Smooth muscle cell of the brain vasculature (primary cell): ENCODE measurements around the gene ACBD4.

Source experiments
- DNase-seq: peaks from one replicate; pipeline ENCODE4 v3.0.0-alpha.2; 2012; ENCODE audit warnings: low read depth, low spot score

Gene ACBD4

DNA sequence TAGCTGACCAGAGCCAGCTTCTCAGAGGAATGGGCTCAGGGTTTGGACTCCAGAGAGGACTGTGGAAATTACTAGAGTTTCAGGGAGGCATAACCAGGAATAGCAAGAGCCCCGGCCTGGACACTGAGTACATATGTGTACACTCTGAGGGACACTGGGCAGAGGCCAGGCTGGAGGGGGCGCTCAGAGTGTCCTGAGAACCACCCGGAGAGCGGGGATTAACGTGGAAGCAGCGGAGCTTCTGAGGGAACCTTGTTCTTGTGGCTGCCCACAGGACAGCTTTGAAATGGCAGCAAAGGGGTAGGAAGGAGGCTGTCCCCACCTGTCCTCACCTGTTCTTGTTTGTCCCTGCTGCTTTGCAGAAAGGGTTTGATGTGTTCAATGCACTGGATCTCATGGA is 31.0 kb upstream of the ACBD4 start:
- no peak for DNase-seq

DNA sequence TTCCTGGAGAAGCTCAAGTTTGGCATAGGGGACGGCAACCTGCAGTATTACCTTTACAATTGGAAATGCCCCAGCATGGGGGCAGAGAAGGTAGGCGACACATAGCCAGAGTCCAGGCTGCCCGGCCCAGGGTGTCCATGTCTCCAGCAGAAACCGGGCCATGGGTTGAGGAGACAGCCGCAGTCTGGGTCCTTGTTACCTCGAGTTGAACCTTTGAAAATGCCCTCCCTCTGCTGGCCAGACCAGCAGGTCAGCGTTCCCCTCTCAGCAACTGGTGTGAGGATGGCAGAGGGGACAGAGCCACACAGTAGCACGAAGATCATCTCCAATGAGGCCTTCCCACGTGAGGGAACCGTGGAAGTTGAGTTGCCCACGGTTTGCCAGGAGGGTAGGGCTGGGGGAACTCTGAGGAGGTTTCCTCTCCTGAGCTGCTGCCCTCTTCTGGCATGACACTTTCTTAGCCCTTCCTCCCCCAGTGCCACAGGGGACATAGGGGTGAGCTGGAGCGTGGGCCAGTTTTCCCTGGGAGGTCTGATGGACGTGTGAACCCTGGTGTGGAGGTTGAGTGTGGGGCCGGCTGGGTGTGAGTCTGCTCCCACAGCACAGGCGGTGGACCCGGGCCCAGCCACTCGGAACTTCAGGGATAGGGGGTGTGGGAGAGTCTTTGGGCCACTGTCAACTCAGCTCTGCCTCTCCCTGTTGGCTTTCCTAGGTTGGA is 30.4 kb upstream of the ACBD4 start:
- no peak for DNase-seq

DNA sequence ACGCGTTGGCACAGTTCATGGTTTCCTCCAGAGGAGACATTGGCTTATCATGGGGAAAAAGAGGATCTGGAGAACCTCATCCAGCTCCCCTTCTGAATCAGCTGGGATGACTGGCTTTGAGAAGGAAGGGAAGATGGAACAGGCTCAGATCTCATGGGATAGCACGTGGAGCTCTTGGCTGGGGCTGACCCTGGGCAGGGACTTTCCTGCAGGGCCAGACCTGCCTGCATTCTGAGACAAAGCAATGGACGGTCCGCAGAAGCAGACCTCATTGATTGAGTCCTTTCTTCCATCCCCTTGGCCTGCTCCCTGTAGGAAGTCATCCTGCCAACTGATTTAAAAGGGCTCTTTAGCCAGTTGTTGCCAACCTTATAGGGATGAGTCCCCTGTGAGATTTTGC is 29.4 kb upstream of the ACBD4 start:
- no peak for DNase-seq

DNA sequence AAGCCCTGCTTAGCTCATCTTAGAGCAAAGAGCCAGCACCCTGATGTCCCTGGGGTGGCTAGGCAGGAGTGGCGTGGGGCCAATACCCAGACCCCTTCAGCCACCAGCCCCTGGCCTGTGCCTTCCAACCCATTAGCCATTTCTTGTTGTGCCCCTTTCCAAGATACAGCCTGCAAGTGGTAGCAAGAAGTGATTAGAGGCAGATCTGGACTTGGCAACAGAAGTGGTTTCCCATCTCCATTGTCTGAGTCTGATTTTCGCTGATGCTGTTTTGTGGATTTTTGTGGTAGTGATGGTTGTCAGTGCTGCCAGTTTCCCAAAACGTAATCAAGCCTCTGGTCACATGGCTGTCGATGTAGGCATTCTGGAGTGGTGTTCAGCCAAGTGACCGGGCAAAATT is 28.9 kb upstream of the ACBD4 start:
- no peak for DNase-seq

DNA sequence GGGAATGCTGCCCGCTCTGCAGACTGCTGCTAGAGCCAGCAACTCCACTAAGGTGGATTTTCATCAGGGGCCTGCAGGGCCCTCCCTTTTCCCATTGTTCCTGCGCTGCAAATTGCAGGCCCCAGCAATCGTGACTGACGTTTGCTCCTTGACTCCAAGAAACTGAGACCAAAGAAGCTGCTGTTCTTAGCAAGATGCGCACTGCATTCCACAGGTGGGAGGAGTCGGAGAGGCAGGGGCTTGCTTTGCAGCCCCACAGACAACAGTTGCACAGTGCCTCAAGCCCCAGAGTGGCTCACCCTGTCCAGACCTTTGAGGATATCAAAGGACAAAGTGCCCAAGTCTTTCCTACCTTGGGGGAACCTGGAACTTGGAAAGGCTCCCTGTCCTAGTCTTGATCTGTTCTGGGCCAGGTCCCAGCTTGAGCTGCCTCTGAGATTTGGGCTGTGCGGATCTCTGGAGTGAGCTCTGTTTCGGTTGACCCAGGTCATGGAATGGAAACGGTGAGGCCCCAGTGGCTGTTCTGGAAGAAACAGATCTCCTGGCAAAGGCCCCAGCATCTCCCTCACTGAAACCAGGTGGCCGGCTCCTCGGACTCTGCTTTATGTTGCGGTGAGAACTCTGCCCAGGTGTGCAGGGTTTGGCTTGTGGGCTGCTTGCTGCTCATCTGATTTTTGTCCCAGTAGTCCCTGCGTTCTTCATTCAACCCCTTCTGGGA is 28.0 kb upstream of the ACBD4 start:
- no peak for DNase-seq

DNA sequence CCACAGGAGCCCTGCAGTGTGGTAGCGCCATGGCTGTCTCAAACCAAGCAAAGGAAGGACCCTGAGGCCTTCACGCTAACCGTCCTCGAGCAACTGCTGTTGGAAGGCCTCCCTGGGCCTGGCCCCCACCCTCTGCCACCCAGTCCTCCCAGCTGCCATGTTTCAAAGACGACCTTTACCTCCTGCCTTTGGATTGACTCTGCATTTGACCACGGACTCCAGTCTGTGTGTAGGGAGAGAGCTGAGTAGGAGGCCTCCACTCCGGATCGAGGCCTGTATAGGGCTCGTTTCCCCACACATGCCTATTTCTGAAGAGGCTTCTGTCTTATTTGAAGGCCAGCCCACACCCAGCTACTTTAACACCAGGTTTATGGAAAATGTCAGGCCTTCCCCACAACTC is 27.4 kb upstream of the ACBD4 start:
- DNase-seq = no peak

DNA sequence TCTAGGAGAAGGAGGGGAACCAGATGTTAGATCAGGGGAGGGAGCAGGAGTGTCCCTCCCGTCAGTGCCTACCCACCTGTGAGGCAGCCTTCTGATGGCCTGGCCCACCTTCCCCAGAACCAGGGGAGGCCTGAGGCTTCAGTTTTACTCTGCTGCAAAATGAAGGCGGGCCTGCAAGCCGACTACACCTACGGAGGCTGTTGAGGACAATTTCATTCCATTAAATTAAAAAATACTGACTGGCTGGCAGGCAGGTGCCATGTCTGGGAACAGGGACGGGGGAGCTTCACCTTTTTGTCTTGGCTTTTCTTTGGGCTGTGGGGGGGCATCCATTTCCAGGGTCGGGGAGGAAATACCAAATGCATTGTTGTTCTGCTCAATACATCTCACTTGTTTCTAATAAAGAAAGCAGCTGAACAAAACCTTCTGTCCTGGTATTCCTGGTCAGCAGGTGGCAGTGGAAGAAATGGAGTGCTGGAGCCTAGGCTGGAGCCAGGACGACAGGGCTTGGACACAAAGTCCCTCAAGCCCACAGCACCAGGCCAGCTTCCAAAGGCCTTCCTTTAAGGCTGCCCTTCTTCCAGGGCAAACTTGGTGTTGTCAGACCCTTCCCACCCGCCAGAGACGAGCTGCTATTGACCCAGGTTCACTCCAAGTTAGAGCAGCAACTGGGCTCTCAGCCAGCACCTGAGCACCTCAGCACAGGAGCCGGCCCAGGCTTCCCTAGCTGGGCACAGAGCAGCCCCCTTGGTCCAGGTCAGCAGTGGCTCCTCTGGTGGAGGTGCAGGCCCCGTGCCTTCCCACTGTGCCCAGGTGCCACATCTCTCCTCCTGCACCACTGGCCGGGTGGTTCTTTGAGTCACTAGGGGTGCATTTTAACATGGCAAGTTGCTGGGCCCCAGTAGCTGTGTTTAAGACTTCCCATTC is 26.6 kb upstream of the ACBD4 start:
- DNase-seq = no peak

DNA sequence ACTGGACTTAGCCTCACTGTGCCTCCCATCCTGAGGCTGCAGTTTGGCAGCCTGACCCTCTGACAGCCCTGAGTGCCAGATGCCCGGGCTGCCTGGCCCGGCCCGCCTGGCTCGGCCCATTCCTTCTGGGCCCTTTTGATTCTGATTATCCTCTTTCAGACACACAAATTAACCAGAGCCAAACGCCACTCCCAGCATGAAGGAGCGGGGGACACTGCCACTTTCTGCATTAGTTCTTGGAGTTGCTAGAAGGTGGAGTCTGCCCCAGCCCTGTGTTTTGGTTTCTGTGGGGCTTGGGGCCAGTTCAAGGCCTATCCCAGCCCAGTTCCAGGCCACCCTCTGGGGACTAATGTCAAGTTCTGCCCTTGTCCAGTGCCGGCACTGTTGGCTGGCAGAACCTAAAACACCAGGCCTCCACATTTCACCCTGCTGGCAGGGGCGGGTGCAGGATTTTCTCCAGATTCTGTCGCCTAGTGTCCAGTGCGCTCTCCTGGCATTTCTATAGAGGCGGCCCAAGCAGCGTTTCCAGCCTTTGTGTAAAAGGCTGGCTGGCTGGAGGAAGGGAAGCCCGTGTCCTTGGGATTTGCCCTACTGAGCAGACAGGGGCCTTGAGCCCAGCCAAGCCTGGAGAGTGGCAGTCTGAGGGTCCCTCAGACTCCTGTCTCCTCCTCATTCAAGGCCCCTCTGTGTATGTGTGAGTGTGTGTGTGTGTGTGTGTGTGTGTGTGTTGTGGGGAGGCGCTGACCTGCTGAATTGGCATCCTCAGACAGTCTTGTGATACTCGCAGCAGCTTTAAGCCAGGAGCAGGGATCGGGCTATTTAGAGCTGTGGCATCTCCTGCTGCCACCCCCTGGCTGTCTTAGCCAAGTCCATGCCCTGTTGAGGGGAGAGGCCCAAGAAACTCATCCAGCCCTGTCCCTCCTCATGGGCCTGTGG is 24.5 kb upstream of the ACBD4 start:
- no peak for DNase-seq

DNA sequence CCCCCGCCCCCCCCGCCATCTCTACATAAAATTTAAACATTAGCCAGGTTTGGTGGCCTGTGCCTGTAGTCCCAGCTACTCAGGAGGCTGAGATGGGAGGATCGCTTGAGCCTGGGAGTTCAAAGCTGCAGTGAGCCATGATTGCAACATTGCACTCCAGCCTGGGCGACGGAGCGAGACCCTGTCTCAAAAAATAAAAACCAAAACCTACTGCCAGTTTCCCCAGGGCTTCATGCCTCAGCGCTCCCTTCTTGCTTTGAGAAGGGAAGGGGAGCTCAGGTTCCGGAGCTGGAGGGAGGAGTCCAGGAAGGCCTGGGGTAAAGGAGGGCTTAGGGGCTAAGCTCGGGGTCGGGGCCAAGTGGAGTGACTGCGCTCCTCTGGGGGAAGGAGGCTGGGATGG is 23.6 kb upstream of the ACBD4 start:
- no peak for DNase-seq

DNA sequence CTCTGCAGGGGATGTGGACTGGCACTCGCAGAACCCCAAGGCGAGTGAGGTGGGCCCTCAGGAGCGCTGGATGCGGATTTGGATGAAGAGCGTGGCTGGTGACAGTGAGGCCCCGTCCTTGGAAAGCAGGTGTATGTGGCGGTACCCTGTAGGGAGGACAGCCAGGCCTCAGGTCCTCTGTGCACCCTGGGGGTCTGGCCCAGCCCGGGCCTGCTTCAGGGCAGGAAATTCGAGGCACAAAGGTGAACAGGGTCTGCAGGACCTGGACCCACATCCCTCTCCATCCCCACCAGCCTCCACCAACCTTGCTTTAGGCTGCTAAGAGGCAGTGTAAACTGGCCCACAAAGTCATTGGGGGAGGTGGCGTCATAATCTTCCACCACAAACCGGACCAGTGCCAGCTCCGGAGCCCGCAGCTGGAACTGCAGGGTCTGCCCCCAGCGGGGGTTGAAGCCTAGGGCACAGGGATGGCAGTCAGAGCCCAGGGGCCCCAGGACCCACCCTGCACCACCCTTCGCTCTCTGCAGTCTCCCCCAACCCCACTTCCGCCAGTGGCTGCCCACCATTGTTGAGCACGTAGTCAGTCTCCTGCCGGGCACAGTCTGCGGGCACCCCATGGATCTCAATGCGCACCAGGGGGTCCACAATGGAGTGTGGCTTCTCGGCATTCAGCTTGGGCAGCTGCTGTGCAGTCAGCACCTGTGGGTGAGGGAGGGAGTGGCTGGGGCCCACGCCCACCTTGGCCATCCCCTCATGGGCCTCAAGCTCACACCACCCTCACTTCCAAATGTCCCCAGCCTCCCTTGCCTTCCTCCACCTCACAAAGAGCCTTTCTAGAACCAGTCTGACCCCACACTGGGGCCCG is 22.7 kb upstream of the ACBD4 start:
- no peak for DNase-seq

DNA sequence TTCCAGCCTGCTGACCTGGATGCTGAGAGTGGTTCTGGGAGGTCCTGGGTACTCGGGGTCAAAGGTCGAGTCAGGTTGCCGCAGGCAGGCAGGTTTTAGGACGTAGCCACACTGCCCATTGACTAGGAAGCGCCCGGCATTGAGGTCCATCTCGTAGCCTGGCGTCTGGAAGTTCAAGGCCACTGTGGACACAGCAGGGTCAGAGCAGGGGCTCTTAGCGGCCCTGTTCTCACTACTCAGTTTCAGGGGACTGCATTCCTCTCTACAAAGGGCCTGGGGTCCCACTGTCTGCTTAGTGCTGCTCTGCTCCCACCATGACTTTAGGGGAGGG is 22.1 kb upstream of the ACBD4 start:
- DNase-seq = no peak

DNA sequence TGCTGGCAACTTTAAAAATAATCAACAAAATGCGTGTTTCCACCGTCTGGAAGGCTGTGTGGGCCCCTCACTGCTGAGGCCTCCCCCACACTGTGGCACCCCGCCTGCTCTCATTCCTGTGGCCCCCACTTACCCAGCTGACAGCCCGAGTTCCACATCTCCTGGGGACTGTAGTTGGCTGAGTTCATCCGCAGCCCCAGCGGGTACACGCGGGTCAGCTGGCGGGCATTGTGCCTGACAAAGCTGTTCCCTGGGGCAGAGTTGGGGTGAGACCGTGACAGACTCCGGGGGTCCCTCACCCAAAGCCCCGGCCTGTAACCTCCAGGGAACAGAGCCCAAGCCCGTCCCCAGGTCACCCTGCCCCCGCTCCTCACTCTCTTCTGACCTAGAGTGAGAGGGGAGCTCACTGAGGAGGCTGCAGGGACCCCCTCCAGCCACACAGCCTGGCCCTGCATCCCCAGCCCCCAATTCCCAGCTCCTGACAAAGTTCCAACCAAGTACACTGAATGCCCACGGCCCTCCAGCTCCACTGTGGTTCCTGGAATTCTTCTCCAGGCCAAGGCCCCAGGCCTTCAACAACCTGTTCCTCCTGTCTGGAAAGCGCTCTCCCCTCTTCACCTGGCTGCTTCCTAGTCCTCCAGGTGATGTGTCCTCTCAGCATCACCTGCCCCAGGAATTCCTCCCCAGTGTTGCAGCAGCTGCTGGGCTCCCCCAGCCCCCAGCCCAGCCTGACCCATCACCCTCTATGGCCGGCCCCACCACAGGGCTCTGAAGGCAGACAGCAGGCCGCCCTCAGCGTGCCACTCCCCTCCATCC is 21.2 kb upstream of the ACBD4 start:
- no peak for DNase-seq

DNA sequence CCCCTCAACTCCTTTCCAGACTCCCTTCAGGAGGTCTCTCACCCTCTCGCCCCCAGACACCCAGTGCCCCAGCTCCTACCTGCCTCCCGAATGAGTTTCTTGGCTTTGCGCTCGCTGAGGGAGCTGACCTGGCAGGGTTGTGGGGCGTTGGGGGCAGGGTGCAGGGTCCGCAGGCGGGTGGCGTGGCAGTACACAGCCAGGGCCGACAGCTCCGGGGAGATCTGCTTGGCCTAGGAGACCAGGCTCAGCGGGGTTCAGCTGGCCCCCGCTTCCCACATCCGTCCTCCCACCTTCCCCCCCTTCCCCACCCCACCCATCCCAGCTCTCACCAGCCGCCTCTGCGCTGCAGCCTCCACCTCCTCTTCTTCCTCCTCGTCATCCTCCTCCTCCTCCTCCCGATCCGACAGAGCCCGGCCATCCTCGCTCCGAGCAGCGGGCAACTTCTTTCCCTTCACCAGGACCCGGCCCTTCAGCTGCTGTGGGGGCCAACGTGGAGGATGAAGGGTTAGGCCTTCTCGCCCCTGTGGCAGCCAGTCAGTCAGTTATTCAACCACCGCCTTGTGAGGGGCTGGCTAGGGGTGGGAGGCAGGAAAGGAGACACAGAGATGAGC is 20.4 kb upstream of the ACBD4 start:
- no peak for DNase-seq

DNA sequence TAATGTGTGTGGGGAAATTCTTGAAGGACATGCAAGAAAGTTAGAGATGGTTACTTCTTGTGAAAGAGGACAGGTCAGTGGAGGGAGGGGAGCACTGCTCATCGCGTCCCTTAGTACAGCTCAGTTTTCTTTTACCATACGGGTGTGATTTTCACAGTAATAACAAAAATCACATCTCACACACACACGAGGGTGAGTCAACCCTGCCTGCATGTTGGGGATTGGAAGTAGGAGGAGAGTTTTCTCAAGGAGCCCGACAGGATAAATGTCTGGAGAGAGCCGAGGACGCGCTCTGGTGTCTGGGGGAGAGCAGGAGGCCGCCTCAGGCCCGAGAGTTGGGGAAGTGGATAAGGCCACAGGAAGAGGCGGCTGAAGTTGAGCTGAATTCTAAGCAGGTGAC is 19.6 kb upstream of the ACBD4 start:
- DNase-seq = no peak

DNA sequence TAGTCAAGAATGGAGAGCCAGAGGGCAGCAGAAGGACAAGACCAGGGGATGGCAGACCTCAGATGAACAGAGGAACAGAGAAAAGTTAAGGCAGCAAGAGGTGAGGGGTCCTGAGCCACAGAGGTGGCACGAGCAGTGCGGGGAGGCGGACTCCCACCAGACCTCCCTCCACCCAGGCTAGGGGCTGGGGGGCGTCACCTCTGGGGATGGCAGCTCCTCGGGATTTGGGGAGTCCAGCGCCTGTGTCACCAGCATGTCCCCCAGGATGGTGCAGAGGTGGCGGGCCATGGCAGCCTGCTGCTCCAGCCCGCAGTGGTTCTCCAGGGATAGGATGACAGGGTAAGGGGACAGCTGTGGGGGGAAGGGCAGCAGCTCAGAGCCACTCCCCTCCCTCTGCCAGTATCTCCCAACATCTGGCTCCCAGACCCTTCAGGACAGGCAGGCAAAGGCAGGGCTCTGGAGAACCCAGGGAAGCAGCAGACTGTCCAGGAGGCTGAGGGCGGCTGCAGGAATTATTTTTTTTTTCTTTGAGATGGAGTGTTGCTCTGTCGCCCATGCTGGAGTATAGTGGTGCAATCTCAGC is 19.0 kb upstream of the ACBD4 start:
- DNase-seq = no peak

DNA sequence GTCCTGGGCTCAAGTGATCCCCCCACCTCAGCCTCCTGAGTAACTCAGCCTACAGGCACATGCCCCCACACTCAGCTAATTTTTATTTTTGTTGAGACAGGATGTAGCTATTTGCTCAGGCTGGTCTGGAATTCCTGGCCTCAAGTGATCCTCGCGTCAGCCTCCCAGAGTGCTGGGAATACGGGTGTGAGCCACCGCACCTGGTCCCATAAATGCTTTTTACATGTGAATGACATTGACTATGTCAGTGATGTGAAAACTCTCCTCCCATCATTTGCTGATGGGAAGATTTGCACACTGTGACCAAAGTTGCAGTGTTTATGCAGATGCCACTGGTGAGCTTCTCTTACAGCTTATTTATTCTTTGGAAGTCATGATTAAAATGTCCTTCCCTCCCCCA is 18.2 kb upstream of the ACBD4 start:
- DNase-seq = no peak

DNA sequence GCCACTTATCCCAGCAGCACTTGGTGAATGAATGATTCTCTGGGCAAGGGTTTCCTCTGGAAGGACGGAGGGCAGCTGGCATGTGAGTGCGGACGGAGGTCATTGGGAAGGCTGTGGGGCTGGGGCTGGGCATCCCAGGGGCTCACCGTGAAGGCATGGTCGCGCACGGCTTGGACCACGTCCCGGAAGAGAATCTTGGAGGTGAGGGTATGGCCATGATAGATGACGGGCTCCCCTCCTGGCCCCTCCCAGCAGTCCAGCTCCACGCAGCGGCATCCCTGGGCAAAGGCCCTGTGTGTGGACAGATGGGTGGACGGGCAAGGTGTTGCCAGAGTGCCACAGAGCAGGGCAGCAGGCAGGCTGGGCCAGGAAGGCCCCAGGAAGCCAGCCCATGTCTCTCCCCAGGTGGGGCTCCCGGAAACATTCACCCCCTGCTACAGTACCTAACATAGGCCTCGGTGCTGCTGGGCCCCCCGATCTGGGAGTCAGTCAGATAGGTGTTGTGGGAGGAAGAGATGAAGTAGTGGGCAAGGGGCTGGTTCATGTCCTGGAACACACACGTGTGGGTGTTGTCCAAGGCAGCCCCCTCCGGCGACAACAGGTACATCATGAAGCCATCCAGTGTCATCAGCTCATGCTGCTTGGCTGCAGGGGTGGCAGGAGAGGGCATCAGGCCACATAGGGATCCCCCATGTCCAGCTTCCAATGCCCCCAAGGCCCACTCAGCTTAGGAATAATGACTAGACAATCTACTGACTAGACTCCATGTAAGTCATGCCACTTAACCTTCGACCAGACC is 17.4 kb upstream of the ACBD4 start:
- DNase-seq = no peak

DNA sequence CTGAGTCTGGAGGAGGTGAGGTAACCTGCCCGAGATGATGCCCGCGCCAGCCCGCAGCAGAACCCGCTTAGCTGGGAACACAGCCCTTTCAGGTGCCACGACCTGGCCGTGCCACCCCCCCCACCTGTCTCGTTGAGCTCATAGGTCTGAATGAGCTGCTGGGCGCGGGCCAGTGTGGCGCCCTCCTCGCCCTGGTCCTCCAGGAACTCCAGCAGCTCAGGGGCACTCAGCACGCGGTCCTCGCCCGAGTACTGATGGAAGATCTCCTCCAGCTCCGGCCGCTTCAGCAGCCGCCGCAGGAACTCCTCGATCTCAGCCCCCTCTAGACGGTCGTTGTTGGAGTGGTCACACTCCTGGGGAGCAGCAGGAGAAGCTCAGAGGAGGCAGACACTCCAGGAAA is 16.8 kb upstream of the ACBD4 start:
- no peak for DNase-seq
